ENCODE data around the gene ALPP. TPM values are rescaled to one million over a fixed set of nuclear protein-coding genes. Genes with fewer than 3 reads are reported as not detected.

The ALPP gene
- polyA plus RNA-seq, 1 of the 3 experiments (the other 2 are of a cell fraction), result not detected

DNA sequence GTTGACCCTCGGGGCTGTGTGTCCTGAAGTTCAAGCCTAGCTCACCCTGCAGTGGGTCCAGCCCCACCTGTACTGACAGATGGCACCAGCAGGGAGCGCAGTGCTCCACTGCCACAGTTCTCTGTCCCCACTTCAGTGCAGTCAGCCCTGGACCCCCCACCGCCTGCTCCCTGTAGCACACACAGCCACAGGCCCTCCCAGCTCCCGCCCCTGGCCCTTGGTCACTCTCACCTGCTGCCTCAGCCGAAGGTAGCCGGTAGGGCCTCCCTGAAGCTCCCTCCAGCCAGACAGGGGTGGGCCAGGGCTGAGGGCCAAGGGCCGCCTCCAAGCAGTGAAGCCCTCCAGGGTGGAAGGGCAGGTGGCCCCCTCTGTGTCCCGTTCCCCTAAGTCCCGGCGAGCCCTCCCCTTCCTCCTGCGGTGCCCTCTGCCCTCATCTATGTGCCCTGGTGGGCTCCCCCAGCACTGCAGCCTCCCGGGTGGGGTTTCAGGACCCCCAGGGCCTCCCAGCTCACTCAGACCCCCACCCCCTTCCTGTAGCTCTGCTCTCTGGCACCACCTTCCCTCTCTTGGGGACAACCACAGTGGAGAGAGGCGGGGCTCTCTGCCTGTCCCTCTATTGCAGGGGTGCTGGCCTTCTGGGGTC, 10.8 kb upstream of the ALPP start:
- no peak overlapping the region for H3K4me3 ChIP-seq (ENCODE audit: low read depth in 2 of 2, low read length in 1 of 2)
- H3K4me1 ChIP-seq (ENCODE audit: control insufficient read depth in 1 of 2, insufficient read depth in 2 of 2, low read depth in 1 of 2, low read length in 1 of 2), result no peaks in the 10 kb centered on the region; a peak in 1 of 4 replicates
- ChIA-PET POLR2A (no interaction called here), CTCF (interaction anchor here (1.1 to 2.2 kb wide), 5 partner anchors 70 to 467 kb away, joined by 3 to 9 read pairs (median 5); partner anchors contain the start of gene PRSS56)
- H3K9me3 ChIP-seq, result no peaks in the 10 kb centered on the region
- 68% methylated on average over 4 of the region's 13 CpGs for WGBS (ENCODE audit: low lambda C conversion rate)
- H3K9me2 ChIP-seq, result no peaks in the 10 kb centered on the region
- no peak overlapping the region for H3K9ac ChIP-seq
- no peaks in the 10 kb centered on the region for H3F3A ChIP-seq (replicated peaks; ENCODE audit: insufficient read depth)
- no peaks in the 10 kb centered on the region for H3K79me2 ChIP-seq (ENCODE audit: insufficient read depth)
- H2AFZ ChIP-seq (ENCODE audit: low read depth), result no peak overlapping the region
- no peaks in the 10 kb centered on the region for H3K27me3 ChIP-seq (ENCODE audit: insufficient read depth)
- no peak overlapping the region for H3K4me2 ChIP-seq
- DNase-seq, result peak; percentile 57
- no peaks in the 10 kb centered on the region for H3K36me3 ChIP-seq (replicated peaks in 1 of 2; ENCODE audit: control insufficient read depth in 1 of 2, insufficient read depth in 2 of 2, low read length in 1 of 2)
- no peak overlapping the region for H3K27ac ChIP-seq (ENCODE audit: low read depth in 2 of 2, low read length in 1 of 2)
- H4K20me1 ChIP-seq (ENCODE audit: insufficient read depth), result no peaks in the 10 kb centered on the region
- 0 out of 2 replicates have a peak, but pooled peaks have one; percentile 2 for TF ChIP-seq RAD21 (IDR thresholded peaks at IDR 0.05; ENCODE audit: low read length)
- TF ChIP-seq, protein P1, sequence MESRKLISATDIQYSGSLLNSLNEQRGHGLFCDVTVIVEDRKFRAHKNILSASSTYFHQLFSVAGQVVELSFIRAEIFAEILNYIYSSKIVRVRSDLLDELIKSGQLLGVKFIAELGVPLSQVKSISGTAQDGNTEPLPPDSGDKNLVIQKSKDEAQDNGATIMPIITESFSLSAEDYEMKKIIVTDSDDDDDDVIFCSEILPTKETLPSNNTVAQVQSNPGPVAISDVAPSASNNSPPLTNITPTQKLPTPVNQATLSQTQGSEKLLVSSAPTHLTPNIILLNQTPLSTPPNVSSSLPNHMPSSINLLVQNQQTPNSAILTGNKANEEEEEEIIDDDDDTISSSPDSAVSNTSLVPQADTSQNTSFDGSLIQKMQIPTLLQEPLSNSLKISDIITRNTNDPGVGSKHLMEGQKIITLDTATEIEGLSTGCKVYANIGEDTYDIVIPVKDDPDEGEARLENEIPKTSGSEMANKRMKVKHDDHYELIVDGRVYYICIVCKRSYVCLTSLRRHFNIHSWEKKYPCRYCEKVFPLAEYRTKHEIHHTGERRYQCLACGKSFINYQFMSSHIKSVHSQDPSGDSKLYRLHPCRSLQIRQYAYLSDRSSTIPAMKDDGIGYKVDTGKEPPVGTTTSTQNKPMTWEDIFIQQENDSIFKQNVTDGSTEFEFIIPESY (IDR thresholded peaks at IDR 0.05; ENCODE audit: borderline replicate concordance, low read depth), result no peak
- no peak for TF ChIP-seq TEAD4 (IDR thresholded peaks at IDR 0.05; ENCODE audit: borderline replicate concordance, insufficient read depth)
- no peak for TF ChIP-seq CHD2 (IDR thresholded peaks at IDR 0.05; ENCODE audit: low read length, partially characterized antibody)
- TF ChIP-seq TCF12 (IDR thresholded peaks at IDR 0.05), result no peak
- TF ChIP-seq, protein P2, sequence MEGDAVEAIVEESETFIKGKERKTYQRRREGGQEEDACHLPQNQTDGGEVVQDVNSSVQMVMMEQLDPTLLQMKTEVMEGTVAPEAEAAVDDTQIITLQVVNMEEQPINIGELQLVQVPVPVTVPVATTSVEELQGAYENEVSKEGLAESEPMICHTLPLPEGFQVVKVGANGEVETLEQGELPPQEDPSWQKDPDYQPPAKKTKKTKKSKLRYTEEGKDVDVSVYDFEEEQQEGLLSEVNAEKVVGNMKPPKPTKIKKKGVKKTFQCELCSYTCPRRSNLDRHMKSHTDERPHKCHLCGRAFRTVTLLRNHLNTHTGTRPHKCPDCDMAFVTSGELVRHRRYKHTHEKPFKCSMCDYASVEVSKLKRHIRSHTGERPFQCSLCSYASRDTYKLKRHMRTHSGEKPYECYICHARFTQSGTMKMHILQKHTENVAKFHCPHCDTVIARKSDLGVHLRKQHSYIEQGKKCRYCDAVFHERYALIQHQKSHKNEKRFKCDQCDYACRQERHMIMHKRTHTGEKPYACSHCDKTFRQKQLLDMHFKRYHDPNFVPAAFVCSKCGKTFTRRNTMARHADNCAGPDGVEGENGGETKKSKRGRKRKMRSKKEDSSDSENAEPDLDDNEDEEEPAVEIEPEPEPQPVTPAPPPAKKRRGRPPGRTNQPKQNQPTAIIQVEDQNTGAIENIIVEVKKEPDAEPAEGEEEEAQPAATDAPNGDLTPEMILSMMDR (IDR thresholded peaks at IDR 0.05), result peak; percentile 30
- no peak for TF ChIP-seq FOXJ3 (CRISPR knock-in tag; IDR thresholded peaks at IDR 0.05)
- no peak for TF ChIP-seq USF2 (IDR thresholded peaks at IDR 0.05; ENCODE audit: borderline replicate concordance, low read depth, low read length)
- TF ChIP-seq, protein P3, sequence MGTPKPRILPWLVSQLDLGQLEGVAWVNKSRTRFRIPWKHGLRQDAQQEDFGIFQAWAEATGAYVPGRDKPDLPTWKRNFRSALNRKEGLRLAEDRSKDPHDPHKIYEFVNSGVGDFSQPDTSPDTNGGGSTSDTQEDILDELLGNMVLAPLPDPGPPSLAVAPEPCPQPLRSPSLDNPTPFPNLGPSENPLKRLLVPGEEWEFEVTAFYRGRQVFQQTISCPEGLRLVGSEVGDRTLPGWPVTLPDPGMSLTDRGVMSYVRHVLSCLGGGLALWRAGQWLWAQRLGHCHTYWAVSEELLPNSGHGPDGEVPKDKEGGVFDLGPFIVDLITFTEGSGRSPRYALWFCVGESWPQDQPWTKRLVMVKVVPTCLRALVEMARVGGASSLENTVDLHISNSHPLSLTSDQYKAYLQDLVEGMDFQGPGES (IDR thresholded peaks at IDR 0.05; ENCODE audit: low read depth, low read length), result no peak
- TF ChIP-seq RFX5 (IDR thresholded peaks at IDR 0.05; ENCODE audit: low read length), result no peak
- no peak for TF ChIP-seq MEF2A (IDR thresholded peaks at IDR 0.05; ENCODE audit: borderline replicate concordance, low read depth)
- TF ChIP-seq, protein P4, sequence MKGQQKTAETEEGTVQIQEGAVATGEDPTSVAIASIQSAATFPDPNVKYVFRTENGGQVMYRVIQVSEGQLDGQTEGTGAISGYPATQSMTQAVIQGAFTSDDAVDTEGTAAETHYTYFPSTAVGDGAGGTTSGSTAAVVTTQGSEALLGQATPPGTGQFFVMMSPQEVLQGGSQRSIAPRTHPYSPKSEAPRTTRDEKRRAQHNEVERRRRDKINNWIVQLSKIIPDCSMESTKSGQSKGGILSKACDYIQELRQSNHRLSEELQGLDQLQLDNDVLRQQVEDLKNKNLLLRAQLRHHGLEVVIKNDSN (IDR thresholded peaks at IDR 0.05; ENCODE audit: borderline replicate concordance, low read depth), result no peak
- no peak for TF ChIP-seq REST (IDR thresholded peaks at IDR 0.05; ENCODE audit: low read depth, low read length)
